HG03175 (cell line): ENCODE results near the gene FRS2.

ENCODE experiments used
- ATAC-seq: cut with Tn5 transposase; IDR thresholded peaks from one replicate; pipeline ENCODE4 v1.9.1; 2021; ENCODE audit warnings: mild to moderate bottlenecking, moderate library complexity; ENCODE audit not compliant: unreplicated experiment

Gene FRS2

DNA sequence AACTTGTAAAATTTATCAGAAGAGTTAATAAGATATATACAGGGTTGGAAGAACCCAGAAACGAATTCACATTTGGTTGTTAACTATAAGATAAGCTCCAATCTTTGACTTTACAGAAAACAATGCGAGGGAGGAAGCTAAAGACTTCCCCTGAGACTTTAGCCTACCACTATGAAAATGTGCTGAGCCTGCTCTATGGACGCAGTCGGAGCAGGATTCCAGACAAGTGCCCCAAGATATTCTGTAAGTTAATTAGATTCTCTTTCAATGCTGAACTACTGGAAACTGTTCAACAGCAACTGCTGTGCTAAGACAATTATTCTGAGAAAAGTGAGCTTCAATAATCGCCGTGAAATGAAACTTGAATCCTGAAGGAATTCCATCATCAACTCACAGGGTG lies 148.9 kb downstream of the FRS2 start:
- no peak for ATAC-seq

DNA sequence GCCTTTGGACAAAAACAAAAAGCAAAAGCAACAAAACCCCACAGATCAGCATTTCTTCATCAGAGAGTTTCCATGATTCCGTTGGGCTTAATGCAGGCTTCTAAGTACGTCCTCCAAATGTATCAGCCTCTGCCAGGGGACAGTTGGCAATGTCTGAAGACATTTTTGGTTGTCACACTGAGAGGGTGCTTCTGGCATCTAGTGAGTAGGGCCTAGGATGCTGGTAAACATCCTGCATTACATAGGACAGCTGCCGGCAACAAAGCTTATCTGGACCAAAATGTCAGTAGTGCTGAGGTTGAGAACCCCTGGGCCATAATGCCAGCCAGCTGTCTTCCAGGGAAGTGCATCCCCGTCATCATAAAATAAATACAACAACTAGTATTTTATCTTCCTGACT lies 149.9 kb downstream of the FRS2 start:
- ATAC-seq, result no peak

DNA sequence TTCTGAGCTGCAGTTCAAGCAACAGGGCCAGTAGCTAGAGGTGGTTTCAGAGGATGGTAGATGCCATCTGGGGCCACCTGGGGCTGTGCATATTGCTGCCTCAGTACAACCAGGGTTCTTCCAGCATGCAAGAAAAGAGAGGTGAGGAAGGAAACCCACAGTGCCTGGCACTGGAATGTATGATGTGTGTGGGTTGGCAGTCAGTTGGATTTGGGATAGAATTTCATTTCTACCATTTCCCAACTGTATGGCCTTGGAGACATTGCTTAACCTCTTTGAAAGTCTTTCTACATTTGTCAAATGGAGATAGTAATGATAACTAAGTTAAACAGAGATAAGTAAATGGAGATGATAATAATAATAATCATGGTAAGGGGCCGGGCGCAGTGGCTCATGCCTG lies 150.7 kb downstream of the FRS2 start:
- ATAC-seq, result no peak

DNA sequence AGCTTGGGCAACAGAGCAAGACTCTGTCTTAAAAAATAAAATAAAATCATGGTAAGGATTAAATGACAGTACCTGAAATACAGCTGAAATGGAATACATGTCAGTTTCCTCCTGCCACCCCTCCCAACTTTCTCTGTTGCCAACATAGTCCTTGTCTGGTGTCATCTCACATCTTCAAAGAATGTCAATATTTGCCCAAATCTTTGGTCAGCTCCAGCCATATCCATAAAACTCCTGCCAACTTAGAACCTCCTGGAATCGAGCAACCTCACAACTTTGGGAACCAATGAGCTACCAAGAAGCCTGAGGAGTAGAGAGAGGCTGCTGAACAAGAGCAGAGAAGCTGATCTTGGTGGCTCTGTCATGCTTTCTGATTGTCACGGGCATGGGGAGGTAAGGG lies 151.4 kb downstream of the FRS2 start:
- no peak for ATAC-seq

DNA sequence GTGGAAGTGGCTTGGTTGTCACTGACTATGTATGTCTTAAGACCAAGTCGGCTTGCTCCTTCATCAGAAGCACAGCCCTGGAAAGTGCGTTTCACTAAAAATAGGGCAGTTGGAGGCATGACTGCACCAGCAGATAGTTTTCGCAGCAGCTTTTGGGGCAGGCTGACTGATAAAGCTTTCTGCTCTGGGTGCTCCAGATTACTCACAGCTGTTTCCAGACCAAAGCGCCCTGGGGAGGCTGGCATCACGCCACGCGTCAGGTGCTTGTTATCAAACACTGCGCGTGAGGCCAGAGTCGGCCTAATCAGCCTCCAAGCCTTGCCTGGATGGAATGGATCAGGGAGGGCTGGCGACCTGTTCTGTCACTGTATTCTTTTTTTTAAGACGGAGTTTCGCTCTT lies 153.8 kb downstream of the FRS2 start:
- no peak for ATAC-seq

DNA sequence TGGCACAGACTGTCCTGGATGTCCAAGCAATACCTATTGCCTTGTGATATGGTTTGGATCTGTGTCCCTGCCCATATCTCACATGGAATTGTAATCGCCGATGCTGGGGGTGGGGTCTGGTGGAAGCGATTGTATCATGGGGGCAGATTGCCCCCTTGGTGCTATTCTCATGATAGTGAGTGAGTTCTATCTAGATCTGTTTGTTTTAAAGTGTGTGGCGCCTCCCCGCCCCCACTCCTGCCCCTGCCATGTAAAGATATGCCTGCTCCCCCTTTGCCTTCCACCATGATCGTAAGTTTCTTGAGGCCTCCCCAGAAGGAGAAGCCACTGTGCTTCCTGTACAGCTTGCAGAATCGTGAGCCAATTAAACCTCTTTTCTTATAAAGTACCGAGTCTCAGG lies 157.3 kb downstream of the FRS2 start:
- ATAC-seq, result no peak
